Ovary (tissue), 3 donors: Measurements from ENCODE around the gene TMEM14C.

Source experiments
- EP300 ChIP-seq: sonication (generic); formaldehyde crosslinking; IDR thresholded peaks from one replicate; pipeline ENCODE4 v1.6.1; 2017; ENCODE audit warnings: antibody characterized with exemption
- POLR2A ChIP-seq: fragments of 450-650 bp; IDR thresholded peaks from one replicate; pipeline ENCODE4 v1.6.1; 2017; ENCODE audit warnings: antibody characterized with exemption, mild to moderate bottlenecking, moderate library complexity
- TF ChIP-seq, protein P1 (sequence below), 3 donors: fragments of 450-650 bp in 2 of 3; fragments of 200-600 bp in 1 of 3; IDR thresholded peaks; one replicate each; pipeline versions ENCODE4 v1.5.1 to v1.8.0; 2016 to 2022; ENCODE audit warnings: antibody characterized with exemption in 3 of 3, mild to moderate bottlenecking in 1 of 3
- donor health status: DM: no; HTN: no; CAD: no.

DNA sequence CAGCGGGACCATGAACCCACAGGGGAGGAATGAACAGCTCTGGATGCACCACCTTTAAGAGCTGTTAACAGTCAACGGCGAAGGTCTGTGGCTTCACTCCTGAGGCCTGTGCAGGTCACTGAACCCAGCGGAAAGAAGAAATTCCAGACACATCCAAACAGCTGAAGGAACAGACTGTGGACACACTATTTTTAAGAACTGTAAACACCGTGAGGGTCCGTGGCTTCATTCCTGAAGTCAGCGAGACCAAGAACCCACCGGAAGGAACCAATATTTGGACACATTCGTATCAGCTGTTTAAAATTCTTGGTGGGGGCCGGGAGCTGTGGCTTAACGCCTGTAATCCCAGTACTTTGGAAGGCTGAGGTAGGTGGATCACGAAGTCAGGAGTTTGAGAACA lies 19.4 kb downstream of the TMEM14C start:
- TF ChIP-seq, protein P1, sequence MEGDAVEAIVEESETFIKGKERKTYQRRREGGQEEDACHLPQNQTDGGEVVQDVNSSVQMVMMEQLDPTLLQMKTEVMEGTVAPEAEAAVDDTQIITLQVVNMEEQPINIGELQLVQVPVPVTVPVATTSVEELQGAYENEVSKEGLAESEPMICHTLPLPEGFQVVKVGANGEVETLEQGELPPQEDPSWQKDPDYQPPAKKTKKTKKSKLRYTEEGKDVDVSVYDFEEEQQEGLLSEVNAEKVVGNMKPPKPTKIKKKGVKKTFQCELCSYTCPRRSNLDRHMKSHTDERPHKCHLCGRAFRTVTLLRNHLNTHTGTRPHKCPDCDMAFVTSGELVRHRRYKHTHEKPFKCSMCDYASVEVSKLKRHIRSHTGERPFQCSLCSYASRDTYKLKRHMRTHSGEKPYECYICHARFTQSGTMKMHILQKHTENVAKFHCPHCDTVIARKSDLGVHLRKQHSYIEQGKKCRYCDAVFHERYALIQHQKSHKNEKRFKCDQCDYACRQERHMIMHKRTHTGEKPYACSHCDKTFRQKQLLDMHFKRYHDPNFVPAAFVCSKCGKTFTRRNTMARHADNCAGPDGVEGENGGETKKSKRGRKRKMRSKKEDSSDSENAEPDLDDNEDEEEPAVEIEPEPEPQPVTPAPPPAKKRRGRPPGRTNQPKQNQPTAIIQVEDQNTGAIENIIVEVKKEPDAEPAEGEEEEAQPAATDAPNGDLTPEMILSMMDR (IDR thresholded peaks at IDR 0.05), result no peak
- TF ChIP-seq POLR2A (no peak), EP300 (no peak)
